ENCODE results near the gene FPR2. TPM values are rescaled to one million over a fixed set of nuclear protein-coding genes. Genes with fewer than 3 reads are reported as not detected.

The FPR2 gene
- polyA plus RNA-seq, 3 donors = 36.2 to 108 (median 70.3) TPM

- no peak overlapping the region for H3K4me3 ChIP-seq (replicated peaks in 1 of 3; ENCODE audit: low read depth in 2 of 3, low read length in 3 of 3)
- no peaks in the 10 kb centered on the region for H3K9me3 ChIP-seq (replicated peaks in 1 of 2; ENCODE audit: control insufficient read depth in 1 of 2, insufficient read depth in 1 of 2, low read length in 2 of 2)
- no peak for DNase-seq
- no peak overlapping the region for H3K4me2 ChIP-seq (replicated peaks; ENCODE audit: extremely low read depth, low read length, poor library complexity, severe bottlenecking)
- Mint-ChIP-seq H3K36me3 (no peaks in the 10 kb centered on the region), H3K4me1 (peaks cover 57% of the 10 kb centered on the region), H3K27ac (no peak overlapping the region), H3K4me3 (no peak overlapping the region), H3K9me3 (peaks cover 0 to 13% (median 3%) of the 10 kb centered on the region in 7 donors), H3K27me3 (ENCODE audit: low read depth in 3 of 3) (peaks cover 5 to 11% (median 6%) of the 10 kb centered on the region in 3 donors)
- peaks cover 46 to 68% of the 10 kb centered on the region in 2 donors for H3K4me1 ChIP-seq (ENCODE audit: control insufficient read depth in 1 of 2, insufficient read depth in 2 of 2, low read length in 2 of 2)
- no peak overlapping the region for H3K9ac ChIP-seq (ENCODE audit: insufficient read depth, low read length, poor library complexity, severe bottlenecking)
- no peaks in the 10 kb centered on the region for H3K27me3 ChIP-seq (ENCODE audit: control insufficient read depth in 2 of 2, insufficient read depth in 2 of 2, low read length in 2 of 2)
- no peak for TF ChIP-seq CTCF (IDR thresholded peaks at IDR 0.05)
- intact Hi-C loops (cut with micrococcal nuclease) = no loop called here
- H2AFZ ChIP-seq (ENCODE audit: insufficient read depth, low read depth, low read length, poor library complexity, severe bottlenecking) = no peak overlapping the region
- H3K79me2 ChIP-seq (ENCODE audit: insufficient read depth, low read length) = no peaks in the 10 kb centered on the region
- H3K27ac ChIP-seq (ENCODE audit: low read depth in 1 of 2, low read length in 2 of 2) = no peak overlapping the region
- H4K20me1 ChIP-seq (ENCODE audit: insufficient read depth, low read length) = no peaks in the 10 kb centered on the region
- 100% methylated on average over 2 of the region's 2 CpGs for WGBS (ENCODE audit: insufficient coverage)
- H3K36me3 ChIP-seq (replicated peaks in 1 of 2; ENCODE audit: control insufficient read depth in 1 of 2, insufficient read depth in 2 of 2, low read length in 2 of 2) = no peaks in the 10 kb centered on the region
Measured at GRCh38 chr19:51793994-51794393, 33.0 kb downstream of the FPR2 start.

- intact Hi-C loops (cut with micrococcal nuclease) = no loop called here
- no peaks in the 10 kb centered on the region for H3K79me2 ChIP-seq (ENCODE audit: insufficient read depth, low read length)
- no peak within 1 kb of the TSS for H3K4me3 ChIP-seq (replicated peaks in 1 of 3; ENCODE audit: low read depth in 2 of 3, low read length in 3 of 3)
- TF ChIP-seq CTCF (IDR thresholded peaks at IDR 0.05) = no peak
- H2AFZ ChIP-seq (ENCODE audit: insufficient read depth, low read depth, low read length, poor library complexity, severe bottlenecking) = no peak within 1 kb of the TSS
- no peaks in the 10 kb centered on the region for H3K27me3 ChIP-seq (ENCODE audit: control insufficient read depth in 2 of 2, insufficient read depth in 2 of 2, low read length in 2 of 2)
- H3K27ac ChIP-seq (ENCODE audit: low read depth in 1 of 2, low read length in 2 of 2) = peak within 1 kb of the TSS in 1 of 2 donors; percentile 46
- no peaks in the 10 kb centered on the region for H3K9me3 ChIP-seq (replicated peaks in 1 of 2; ENCODE audit: control insufficient read depth in 1 of 2, insufficient read depth in 1 of 2, low read length in 2 of 2)
- peak in 2 of 3 donors; percentile 31 to 36 for DNase-seq
- Mint-ChIP-seq H3K27me3 (ENCODE audit: low read depth in 3 of 3) (peaks cover 4 to 11% (median 5%) of the 10 kb centered on the region in 3 donors), H3K9me3 (peaks cover 0 to 13% (median 4%) of the 10 kb centered on the region in 7 donors), H3K27ac (peak within 1 kb of the TSS; percentile 27 to 82 (median 65)), H3K36me3 (no peaks in the 10 kb centered on the region), H3K4me1 (peaks cover 58% of the 10 kb centered on the region), H3K4me3 (peak within 1 kb of the TSS in 1 of 2 donors; percentile 63)
- H3K4me2 ChIP-seq (replicated peaks; ENCODE audit: extremely low read depth, low read length, poor library complexity, severe bottlenecking) = peak within 1 kb of the TSS; percentile 20
- H3K9ac ChIP-seq (ENCODE audit: insufficient read depth, low read length, poor library complexity, severe bottlenecking) = no peak within 1 kb of the TSS
- H4K20me1 ChIP-seq (ENCODE audit: insufficient read depth, low read length) = no peaks in the 10 kb centered on the region
- WGBS (ENCODE audit: insufficient coverage) = no CpG with 5 or more reads among the region's 2 CpGs
- no peaks in the 10 kb centered on the region for H3K36me3 ChIP-seq (replicated peaks in 1 of 2; ENCODE audit: control insufficient read depth in 1 of 2, insufficient read depth in 2 of 2, low read length in 2 of 2)
- H3K4me1 ChIP-seq (ENCODE audit: control insufficient read depth in 1 of 2, insufficient read depth in 2 of 2, low read length in 2 of 2) = peaks cover 46 to 68% of the 10 kb centered on the region in 2 donors
Measured at GRCh38 chr19:51794885-51795490, 34.0 kb downstream of the FPR2 start, which contains the start of gene FPR3. Gene FPR3, plus strand, starts transcription at chr19:51795157. Its CDS starts 28,592 bp downstream, at chr19:51823749.

All from CD14-positive monocyte (primary cell).